ENCODE data around the gene RPS15.
A peak's percentile ranks its signal among the peaks of the same experiment; 100 is the strongest.

The RPS15 gene

GRCh38 chr19:1455002-1455335 is 16.8 kb downstream of the RPS15 start:
- DNase-seq, result peak; percentile 24

DNA sequence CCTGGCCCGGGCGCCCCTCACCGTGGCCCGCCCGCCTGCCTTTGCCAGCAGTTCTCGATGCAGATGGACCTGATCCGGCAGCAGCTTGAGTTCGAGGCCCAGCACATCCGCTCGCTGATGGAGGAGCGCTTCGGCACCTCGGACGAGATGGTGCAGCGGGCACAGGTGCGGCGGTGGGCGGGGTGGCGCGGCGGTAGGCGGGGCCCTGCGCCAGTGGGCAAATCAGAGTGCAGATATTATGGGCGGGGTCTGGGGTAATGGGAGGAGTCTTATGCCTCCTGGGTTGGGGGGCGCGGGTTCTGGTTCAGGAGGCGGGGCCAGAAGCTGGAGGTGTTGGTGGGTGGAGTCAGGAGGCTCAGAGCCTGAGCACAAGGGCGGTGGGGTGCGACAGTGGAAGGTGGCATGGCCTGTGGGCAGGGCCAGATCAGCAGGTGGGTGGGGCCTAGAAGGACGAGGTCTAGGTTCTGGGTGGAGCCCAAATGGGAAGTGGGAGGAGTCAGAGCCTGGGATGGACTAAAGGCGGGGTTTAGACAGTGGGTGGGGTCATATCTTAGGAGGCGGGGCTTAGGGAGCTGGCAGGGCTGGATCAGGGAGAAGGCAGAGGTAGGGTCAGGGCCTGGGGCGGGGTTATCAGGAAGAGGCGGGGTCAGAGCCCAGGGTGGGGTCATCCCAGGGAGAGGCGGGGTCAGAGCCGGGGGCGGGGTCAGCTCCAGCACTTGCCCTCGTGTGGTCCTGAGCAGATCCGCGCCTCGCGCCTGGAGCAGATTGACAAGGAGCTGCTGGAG is 17.3 kb downstream of the RPS15 start:
- peak; percentile 90 for DNase-seq

DNA sequence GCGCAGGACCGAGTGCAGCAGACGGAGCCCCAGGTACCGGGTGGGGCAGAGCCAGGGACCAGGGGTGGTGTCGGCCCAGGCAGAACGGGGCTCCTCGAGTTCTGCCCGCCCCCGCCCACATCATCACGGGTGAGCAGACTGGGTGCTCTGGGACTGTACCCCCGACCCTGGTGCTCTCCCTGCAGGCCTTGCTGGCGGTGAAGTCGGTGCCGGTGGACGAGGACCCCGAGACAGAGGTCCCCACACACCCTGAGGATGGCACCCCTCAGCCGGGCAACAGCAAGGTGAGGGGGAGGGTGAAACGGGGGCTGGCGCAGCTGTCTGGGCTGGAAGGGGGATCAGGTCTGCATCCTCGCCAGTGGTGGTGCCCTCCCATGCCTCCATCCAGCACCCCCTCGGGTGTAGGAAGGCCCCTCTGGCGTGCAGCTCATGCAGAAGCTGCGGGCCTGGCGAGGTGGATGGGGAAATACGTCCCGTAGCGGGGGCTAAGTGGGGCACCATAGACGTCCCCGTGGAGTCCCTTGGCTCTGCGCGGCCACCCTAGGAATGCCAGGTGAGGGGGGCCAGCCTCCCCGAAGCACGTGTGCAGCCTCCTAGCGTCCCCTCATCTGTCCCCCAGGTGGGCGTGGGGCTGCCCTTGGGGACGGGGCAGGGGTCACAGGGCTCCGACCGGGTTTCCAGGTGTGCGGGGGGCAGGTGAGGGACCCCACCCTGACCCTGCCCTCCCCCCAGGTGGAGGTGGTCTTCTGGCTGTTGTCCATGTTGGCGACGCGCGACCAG is 18.1 kb downstream of the RPS15 start:
- DNase-seq, result no peak

GRCh38 chr19:1457031-1457739 is 19.0 kb downstream of the RPS15 start:
- DNase-seq, result no peak

DNA sequence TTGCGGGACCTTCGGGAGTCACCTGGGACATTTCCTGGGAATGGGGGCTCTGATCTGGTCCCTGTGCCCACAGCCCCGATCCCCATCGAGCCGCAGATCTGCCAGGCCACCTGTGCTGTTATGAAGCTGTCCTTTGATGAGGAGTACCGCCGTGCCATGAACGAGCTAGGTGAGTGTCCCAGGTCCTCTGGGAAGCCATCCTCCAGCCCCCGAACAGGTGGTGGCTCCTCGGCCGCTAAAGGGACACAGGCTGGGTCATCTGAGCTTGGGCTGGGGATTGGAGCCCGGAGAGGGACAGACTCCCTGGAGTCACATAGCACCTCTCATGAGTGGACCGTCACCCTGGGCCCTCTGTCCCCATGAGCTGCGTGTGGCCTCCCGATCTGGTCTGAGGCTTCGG is 19.7 kb downstream of the RPS15 start:
- DNase-seq, result no peak

- no peak for DNase-seq
Measured at GRCh38 chr19:1459479-1459878, 21.3 kb downstream of the RPS15 start.

GRCh38 chr19:1460033-1460995 is 22.1 kb downstream of the RPS15 start:
- no peak for DNase-seq

- no peak for DNase-seq
Measured at GRCh38 chr19:1461862-1462261, 23.7 kb downstream of the RPS15 start.

DNA sequence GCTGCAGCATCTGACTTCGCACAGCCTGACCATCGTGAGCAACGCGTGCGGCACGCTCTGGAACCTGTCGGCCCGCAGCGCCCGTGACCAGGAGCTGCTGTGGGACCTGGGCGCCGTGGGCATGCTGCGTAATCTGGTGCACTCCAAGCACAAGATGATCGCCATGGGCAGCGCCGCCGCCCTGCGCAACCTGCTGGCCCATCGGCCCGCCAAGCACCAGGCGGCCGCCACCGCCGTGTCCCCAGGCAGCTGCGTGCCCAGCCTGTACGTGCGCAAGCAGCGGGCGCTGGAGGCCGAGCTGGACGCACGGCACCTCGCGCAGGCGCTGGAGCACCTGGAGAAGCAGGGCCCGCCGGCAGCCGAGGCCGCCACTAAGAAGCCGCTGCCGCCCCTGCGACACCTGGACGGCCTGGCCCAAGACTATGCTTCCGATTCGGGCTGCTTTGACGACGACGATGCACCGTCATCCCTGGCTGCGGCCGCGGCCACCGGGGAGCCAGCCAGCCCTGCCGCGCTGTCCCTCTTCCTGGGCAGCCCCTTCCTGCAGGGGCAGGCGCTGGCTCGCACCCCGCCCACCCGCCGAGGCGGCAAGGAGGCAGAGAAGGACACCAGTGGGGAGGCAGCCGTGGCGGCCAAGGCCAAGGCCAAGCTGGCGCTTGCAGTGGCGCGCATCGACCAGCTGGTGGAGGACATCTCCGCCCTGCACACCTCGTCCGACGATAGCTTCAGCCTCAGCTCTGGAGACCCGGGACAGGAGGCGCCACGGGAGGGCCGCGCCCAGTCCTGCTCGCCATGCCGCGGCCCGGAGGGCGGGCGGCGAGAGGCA is 27.2 kb downstream of the RPS15 start:
- no peak for DNase-seq

GRCh38 chr19:1466018-1466460 is 27.8 kb downstream of the RPS15 start:
- no peak for DNase-seq

DNA sequence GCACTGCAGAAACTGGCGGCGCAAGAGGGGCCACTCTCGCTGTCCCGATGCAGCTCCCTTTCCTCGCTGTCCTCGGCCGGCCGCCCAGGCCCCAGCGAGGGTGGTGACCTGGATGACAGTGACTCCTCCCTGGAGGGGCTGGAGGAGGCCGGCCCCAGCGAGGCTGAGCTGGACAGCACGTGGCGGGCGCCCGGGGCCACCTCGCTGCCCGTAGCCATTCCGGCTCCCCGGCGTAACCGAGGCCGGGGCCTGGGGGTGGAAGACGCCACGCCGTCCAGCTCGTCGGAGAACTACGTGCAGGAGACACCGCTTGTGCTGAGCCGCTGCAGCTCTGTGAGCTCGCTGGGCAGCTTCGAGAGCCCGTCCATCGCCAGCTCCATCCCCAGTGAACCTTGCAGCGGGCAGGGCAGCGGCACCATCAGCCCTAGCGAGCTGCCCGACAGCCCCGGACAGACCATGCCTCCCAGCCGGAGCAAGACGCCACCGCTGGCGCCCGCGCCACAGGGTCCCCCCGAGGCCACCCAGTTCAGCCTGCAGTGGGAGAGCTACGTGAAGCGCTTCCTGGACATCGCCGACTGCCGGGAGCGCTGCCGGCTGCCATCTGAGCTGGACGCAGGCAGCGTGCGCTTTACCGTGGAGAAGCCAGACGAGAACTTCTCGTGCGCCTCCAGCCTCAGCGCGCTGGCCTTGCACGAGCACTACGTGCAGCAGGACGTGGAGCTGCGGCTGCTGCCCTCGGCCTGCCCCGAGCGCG is 28.4 kb downstream of the RPS15 start:
- DNase-seq, result no peak

DNA sequence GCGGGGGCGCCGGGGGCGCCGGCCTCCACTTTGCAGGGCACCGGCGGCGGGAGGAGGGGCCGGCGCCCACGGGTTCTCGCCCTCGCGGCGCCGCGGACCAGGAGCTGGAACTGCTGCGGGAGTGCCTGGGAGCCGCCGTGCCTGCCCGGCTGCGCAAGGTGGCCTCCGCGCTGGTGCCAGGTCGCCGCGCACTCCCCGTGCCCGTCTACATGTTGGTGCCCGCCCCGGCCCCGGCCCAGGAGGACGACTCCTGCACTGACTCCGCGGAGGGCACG is 29.0 kb downstream of the RPS15 start:
- DNase-seq, result no peak

DNA sequence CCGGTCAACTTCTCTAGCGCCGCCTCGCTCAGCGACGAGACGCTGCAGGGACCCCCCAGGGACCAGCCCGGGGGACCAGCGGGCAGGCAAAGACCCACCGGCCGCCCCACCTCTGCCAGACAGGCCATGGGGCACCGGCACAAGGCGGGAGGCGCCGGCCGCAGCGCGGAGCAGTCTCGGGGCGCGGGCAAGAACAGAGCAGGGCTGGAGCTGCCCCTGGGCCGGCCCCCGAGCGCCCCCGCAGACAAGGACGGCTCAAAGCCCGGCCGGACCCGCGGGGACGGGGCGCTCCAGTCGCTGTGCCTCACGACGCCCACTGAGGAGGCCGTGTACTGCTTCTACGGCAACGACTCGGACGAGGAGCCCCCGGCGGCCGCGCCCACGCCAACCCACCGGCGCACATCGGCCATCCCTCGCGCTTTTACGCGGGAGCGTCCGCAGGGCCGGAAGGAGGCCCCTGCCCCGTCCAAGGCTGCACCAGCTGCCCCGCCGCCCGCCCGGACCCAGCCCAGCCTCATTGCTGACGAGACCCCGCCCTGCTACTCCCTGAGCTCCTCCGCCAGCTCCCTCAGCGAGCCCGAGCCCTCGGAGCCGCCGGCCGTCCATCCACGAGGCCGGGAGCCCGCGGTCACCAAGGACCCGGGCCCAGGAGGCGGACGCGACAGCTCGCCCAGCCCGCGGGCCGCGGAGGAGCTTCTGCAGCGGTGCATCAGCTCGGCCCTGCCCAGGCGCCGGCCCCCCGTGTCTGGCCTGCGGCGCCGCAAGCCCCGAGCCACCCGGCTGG is 29.5 kb downstream of the RPS15 start:
- DNase-seq, result no peak

DNA sequence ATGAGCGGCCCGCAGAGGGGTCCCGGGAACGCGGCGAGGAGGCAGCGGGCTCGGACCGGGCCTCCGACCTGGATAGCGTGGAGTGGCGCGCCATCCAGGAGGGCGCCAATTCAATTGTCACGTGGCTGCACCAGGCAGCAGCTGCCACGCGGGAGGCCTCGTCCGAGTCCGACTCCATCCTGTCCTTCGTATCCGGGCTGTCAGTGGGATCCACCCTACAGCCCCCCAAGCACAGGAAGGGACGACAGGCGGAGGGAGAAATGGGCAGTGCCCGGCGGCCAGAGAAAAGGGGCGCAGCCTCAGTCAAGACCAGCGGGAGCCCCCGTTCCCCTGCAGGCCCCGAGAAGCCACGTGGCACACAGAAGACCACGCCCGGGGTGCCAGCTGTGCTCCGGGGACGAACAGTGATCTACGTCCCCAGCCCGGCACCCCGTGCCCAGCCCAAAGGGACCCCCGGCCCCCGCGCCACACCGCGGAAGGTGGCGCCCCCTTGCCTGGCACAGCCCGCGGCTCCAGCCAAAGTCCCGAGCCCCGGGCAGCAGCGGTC is 30.2 kb downstream of the RPS15 start:
- DNase-seq, result no peak

DNA sequence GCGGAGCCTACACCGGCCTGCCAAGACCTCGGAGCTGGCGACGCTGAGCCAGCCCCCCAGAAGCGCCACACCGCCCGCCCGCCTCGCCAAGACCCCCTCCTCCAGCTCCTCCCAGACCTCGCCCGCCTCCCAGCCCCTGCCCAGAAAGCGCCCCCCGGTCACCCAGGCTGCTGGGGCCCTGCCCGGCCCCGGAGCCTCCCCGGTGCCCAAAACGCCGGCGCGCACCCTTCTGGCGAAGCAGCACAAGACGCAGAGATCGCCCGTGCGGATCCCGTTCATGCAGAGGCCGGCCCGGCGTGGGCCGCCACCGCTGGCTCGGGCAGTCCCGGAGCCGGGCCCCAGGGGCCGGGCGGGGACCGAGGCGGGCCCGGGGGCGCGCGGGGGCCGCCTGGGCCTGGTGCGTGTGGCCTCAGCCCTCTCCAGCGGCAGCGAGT is 30.6 kb downstream of the RPS15 start:
- no peak for DNase-seq

GRCh38 chr19:1469255-1470054 is 31.3 kb downstream of the RPS15 start:
- DNase-seq, result no peak

- DNase-seq, result no peak
Measured at GRCh38 chr19:1470055-1470304, 31.8 kb downstream of the RPS15 start.

GRCh38 chr19:1470305-1471009 is 32.3 kb downstream of the RPS15 start:
- DNase-seq, result no peak

DNA sequence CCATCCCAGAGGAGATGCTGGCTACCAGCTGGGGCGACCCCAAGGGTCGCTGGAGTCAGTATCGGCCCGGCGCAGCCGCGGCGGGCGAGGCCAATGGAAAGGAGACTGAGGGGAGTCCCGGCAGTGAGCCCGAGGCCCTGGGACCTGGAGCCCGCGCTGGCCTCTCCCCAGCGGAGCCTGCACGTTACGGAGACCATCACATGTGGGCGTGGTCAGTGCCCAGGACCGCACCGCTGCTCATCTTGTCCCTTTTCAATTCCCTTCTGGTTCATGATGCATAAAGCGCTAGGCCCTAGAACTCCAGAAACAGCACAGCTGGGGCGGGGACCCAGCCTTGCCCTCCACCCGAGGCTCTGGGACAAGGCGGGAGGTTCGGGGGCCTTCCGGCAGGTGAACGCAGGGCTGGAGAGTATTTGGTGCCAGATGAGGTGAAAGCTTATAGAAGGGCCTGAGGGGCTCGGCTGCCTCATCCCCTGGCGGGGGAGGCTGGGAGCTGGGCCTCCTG is 32.9 kb downstream of the RPS15 start:
- DNase-seq, result no peak

Measured in NCI-H2029 treated with DMSO at 0.1 percent for 48 hours (cell line).